OCI-LY3 (cell line): Measurements from ENCODE around the gene PPP1R17.
A peak's percentile ranks its signal among the peaks of the same experiment; 100 is the strongest.

Experiments
- H2AFZ ChIP-seq: fragments of 200-600, 300-600 bp; shearing (Covaris generic); 2 replicates; pipeline ENCODE4 v1.6.0; 2014; ENCODE audit warnings: antibody characterized with exemption, low read depth, low read length
- H3K27ac ChIP-seq: fragments of 200-600, 300-600 bp; sonication (generic); 2 replicates; pipeline ENCODE4 v1.5.1; 2014; ENCODE audit warnings: mild to moderate bottlenecking, low read length, moderate library complexity, mixed read lengths
- H3K27me3 ChIP-seq: fragments of 200-600, 300-600 bp; sonication (generic); 2 replicates; pipeline ENCODE4 v1.6.1; 2014; ENCODE audit warnings: low read depth, low read length, mixed read lengths
- H3K36me3 ChIP-seq: fragments of 200-600, 300-600 bp; sonication (generic); replicated peaks from 2 replicates; pipeline ENCODE3; 2014; ENCODE audit warnings: low read depth, low read length, mixed read lengths
- H3K4me1 ChIP-seq: fragments of 300-600, 200-600 bp; sonication (generic); 2 replicates; pipeline ENCODE4 v1.6.1; 2014; ENCODE audit warnings: low read length, mixed read lengths
- H3K4me2 ChIP-seq: fragments of 200-600, 300-600 bp; sonication (generic); 2 replicates; pipeline ENCODE4 v1.6.1; 2014; ENCODE audit warnings: low read length, mixed read lengths
- H3K4me3 ChIP-seq: fragments of 300-600, 200-600 bp; sonication (generic); 2 replicates; pipeline ENCODE4 v1.5.1; 2014; ENCODE audit warnings: antibody characterized with exemption, mild to moderate bottlenecking, low read length, moderate library complexity
- H3K79me2 ChIP-seq: fragments of 300-600, 200-600 bp; shearing (Covaris generic); 2 replicates; pipeline ENCODE4 v1.6.1; 2014; ENCODE audit warnings: mild to moderate bottlenecking, low read length, mixed read lengths
- H3K9ac ChIP-seq: fragments of 300-600, 200-600 bp; shearing (Covaris generic); 2 replicates; pipeline ENCODE4 v1.6.0; 2014; ENCODE audit warnings: mild to moderate bottlenecking, low read length, moderate library complexity
- H3K9me3 ChIP-seq: fragments of 200-600, 300-600 bp; shearing (Covaris generic); 2 replicates; pipeline ENCODE4 v1.6.1; 2014; ENCODE audit warnings: low read length, mixed read lengths; ENCODE audit not compliant: insufficient read depth
- H4K20me1 ChIP-seq: fragments of 200-600, 300-600 bp; sonication (generic); 2 replicates; pipeline ENCODE4 v1.6.1; 2016; ENCODE audit warnings: low read length, mixed read lengths; ENCODE audit not compliant: insufficient read depth
- EZH2phosphoT487 ChIP-seq: fragments of 200-600 bp; shearing (Covaris generic); IDR thresholded peaks from 2 replicates; pipeline ENCODE4 v1.6.1; 2018; ENCODE audit warnings: antibody characterized with exemption, mixed run types, low read depth
- TF ChIP-seq, protein P1 (sequence below): fragments of 200-600, 300-600 bp; sonication (generic); IDR thresholded peaks from 2 replicates; pipeline ENCODE4 v1.5.1; 2014; ENCODE audit warnings: antibody characterized with exemption, low read length, low read depth

Gene PPP1R17

DNA sequence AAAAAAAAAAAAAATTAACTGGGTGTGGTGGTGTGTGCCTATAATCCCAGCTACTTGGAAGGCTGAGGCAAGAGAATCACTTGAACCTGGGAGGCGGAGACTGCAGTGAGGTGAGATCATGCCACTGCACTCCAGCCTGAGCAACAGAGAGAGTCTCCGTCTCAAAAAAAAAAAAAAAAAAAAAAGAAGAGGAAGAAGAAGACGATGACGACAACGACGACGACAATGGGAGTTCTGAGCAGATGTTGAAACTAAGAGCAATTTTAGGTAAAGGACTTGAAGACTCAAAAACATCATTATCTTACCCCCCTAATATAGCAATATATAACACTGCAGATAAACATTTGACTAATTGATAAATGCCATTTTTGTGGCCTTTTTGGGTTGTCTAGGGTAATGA lies 39.5 kb upstream of the PPP1R17 start:
- Histone ChIP-seq H3K4me3 (no peak overlapping the region), H3K9ac (no peak overlapping the region), H3K9me3 (no peaks in the 10 kb centered on the region), H3K36me3 (no peaks in the 10 kb centered on the region), H3K4me1 (no peaks in the 10 kb centered on the region), H3K4me2 (no peak overlapping the region), H3K27me3 (no peaks in the 10 kb centered on the region), H3K27ac (no peak overlapping the region), H4K20me1 (no peaks in the 10 kb centered on the region), H2AFZ (no peak overlapping the region), H3K79me2 (no peaks in the 10 kb centered on the region)
- no peak for TF ChIP-seq EZH2phosphoT487
- TF ChIP-seq, protein P1, sequence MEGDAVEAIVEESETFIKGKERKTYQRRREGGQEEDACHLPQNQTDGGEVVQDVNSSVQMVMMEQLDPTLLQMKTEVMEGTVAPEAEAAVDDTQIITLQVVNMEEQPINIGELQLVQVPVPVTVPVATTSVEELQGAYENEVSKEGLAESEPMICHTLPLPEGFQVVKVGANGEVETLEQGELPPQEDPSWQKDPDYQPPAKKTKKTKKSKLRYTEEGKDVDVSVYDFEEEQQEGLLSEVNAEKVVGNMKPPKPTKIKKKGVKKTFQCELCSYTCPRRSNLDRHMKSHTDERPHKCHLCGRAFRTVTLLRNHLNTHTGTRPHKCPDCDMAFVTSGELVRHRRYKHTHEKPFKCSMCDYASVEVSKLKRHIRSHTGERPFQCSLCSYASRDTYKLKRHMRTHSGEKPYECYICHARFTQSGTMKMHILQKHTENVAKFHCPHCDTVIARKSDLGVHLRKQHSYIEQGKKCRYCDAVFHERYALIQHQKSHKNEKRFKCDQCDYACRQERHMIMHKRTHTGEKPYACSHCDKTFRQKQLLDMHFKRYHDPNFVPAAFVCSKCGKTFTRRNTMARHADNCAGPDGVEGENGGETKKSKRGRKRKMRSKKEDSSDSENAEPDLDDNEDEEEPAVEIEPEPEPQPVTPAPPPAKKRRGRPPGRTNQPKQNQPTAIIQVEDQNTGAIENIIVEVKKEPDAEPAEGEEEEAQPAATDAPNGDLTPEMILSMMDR, result no peak

DNA sequence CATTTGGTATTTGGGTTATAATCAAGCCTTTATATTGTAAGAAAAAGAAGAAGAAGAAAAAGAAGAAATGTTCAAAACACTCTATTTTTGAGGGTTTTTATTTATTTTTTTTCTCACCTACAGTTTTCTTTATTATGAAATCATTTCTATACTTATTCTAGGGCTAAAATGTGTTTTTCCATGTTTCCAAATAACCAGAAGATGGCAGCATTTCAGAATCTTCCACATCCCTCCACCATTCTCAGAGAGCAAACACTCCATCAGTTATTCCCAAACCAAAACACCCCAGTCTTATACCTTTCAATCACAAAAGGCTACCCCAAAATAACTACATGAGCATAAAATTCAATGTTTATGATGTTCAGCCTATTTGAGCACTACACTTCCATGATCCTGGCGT lies 38.7 kb upstream of the PPP1R17 start:
- Histone ChIP-seq H3K79me2 (no peaks in the 10 kb centered on the region), H3K4me1 (no peaks in the 10 kb centered on the region), H3K4me2 (no peak overlapping the region), H3K27ac (no peak overlapping the region), H3K4me3 (no peak overlapping the region), H3K36me3 (no peaks in the 10 kb centered on the region), H3K9me3 (no peaks in the 10 kb centered on the region), H3K9ac (no peak overlapping the region), H4K20me1 (no peaks in the 10 kb centered on the region), H3K27me3 (no peaks in the 10 kb centered on the region), H2AFZ (no peak overlapping the region)
- TF ChIP-seq EZH2phosphoT487, result no peak
- TF ChIP-seq, protein P1, result 0 out of 2 replicates have a peak, but pooled peaks have one; percentile 13

DNA sequence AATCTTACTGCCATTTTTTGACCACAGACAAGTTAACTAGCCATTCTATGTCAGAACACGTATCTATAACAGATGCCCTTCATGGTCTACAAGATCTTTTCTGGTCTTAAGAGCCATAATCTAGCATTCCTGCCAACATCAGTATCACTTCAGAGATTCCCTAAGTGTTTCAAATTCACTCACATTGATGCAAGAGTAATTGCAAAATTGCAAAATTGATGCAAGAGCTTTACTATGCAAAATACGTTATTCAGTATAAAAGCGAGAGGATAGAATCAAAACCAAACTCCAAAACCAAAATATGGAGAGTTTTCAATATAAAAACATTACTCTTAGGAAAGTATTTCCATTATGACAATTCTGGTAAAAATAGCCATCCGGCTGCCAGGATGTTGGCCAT lies 38.1 kb upstream of the PPP1R17 start:
- no peaks in the 10 kb centered on the region for H3K79me2 ChIP-seq
- H2AFZ ChIP-seq, result no peak overlapping the region
- no peak for TF ChIP-seq EZH2phosphoT487
- TF ChIP-seq, protein P1, result no peak
- H3K27me3 ChIP-seq, result no peaks in the 10 kb centered on the region
- no peak overlapping the region for H3K27ac ChIP-seq
- H4K20me1 ChIP-seq, result no peaks in the 10 kb centered on the region
- H3K4me3 ChIP-seq, result no peak overlapping the region
- no peaks in the 10 kb centered on the region for H3K9me3 ChIP-seq
- H3K9ac ChIP-seq, result no peak overlapping the region
- no peaks in the 10 kb centered on the region for H3K36me3 ChIP-seq
- H3K4me1 ChIP-seq, result no peaks in the 10 kb centered on the region
- H3K4me2 ChIP-seq, result no peak overlapping the region

DNA sequence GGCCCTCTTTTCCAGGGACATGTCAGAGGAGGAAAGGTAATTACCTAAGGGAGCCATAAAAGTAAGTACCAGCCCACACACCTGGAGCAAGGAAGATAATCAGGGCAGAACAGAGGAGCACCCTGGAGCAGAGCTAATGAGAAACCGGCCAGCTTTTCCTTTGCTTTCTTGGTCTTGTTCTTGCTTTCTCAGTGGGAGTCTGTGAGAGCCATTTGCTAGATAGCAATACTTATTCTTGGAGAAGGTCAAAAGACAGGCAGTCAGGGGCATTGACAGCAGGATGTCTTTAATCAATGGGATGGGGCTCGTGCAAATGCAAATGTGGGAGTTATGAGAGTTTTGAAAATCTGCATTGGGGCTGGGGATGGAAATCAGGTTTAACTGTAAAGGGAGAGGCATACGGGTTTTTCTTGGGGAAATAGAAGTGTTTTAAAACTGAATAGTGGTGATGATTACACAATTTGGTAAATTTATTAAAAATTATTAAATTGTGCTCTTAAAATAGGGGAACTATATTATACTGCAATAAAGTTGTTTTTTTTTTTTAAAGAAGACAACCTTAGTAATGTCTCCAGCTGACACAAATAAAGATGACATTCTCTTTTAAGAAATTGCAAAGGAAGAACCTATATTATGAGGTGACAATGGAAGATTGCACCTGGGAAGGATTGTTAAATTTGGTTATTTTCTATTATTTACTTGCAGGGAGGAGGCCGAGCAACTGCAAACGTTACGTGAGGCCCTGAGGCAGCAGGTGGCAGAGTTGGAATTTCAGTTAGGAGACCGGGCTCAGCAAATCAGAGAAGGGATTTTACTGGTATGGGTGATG lies 35.6 kb upstream of the PPP1R17 start:
- Histone ChIP-seq H3K4me1 (no peaks in the 10 kb centered on the region), H3K4me3 (no peak overlapping the region), H3K9ac (no peak overlapping the region), H3K36me3 (no peaks in the 10 kb centered on the region), H4K20me1 (no peaks in the 10 kb centered on the region), H2AFZ (no peak overlapping the region), H3K79me2 (no peaks in the 10 kb centered on the region), H3K4me2 (no peak overlapping the region), H3K9me3 (no peaks in the 10 kb centered on the region), H3K27ac (no peak overlapping the region), H3K27me3 (no peaks in the 10 kb centered on the region)
- TF ChIP-seq, protein P1, result no peak
- TF ChIP-seq EZH2phosphoT487, result no peak
